ENCODE results near the gene CCDC120.

GRCh38 chrX:49043220-49043986, 15.4 kb upstream of the CCDC120 start, which contains the start of gene TFE3:
- TF ChIP-seq POLR2AphosphoS5 (IDR thresholded peaks at IDR 0.05; ENCODE audit: low read depth, low read length) (no peak), TAF1 (IDR thresholded peaks at IDR 0.05; ENCODE audit: low read depth, low read length) (no peak), POLR2A (IDR thresholded peaks at IDR 0.05; ENCODE audit: low read depth, low read length) (no peak), SPI1 (IDR thresholded peaks at IDR 0.05; ENCODE audit: low read depth, low read length) (no peak), POU2F2 (IDR thresholded peaks at IDR 0.05; ENCODE audit: low read depth, low read length) (no peak), PAX5 (IDR thresholded peaks at IDR 0.05; ENCODE audit: insufficient read depth, low read length, severe bottlenecking) (no peak)

Measured in GM12891 (cell line).